ENCODE measurements around the gene MRPL20.
"Not testable (repeated sequence)": the region's sequence is repeated elsewhere in the genome, so short reads cannot be mapped to it uniquely, and the experiment has no call there.

MRPL20 gene

DNA sequence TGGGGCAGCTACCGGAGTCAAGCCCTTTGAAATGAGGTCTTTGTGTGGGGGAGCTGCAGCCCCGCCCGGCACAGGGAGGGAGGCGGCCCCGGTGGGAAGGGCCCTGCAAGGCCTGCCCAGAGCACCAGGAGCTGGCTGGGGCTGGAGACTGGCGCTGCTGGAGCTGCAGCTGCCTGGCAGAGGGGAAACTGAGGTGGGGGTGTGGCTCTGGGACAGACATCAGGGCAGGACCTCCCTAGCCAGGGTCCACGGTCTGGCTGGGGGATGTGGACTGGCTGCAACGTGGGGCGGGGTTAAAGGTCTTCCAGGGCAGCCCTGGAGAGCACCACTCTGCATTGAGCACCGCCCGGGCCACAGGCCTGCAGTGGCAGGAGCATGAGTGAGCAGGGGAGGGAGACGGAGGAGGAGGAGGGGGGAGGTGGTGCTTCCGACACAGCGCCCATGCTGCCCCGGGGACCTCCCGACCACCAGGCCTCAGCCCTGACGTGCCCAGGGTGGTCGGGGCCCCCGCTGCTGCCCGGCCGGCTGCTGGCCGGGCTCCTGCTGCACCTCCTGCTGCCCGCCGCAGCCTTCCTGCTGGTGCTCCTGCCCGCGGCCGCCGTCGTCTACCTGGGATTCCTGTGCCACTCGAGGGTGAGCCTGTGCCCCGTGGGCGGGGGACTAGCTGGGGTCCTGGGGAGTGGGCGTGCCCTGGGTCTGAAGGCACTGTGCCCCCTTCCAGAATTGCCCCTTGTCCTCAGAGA, 18.8 kb upstream of the MRPL20 start:
- DNase-seq (ENCODE audit: low spot score), result peak; percentile 61

DNA sequence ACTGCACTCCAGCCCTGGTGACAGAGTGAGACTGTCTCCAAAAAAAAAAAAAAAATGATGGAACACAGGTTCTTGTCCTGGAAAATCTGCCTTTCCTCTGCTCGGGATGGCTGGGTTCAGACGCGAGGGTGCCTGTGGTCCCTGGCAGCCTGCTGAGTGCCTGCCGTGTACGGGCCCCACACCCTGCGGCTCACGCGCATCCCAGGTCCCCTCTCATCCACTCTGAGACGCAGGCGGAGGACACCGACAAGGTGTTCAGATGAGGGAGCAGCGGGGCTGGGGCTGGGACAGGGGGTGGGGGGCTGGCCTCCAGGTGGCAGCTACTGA, 18.3 kb upstream of the MRPL20 start:
- no peak for DNase-seq (ENCODE audit: low spot score)

DNA sequence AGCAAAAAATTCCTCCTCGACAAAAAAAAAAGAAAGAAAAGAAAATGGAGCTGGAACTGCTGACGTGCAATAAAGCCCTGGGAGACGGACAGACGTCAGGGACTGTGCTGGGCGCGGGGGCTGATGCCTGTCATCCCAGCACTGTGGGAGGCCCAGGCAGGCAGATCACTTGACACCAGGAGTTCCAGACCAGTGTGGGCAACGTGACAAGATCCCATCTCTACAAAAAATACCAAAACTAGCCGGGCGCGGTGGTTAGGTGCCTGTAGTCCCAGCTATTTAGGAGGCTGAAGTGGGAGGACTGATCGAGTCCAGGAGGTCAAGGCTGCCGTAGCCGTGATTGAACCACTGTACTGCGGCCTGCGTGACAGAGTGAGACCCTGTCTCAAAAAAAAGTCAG, 17.6 kb upstream of the MRPL20 start:
- DNase-seq (ENCODE audit: low spot score), result no peak

DNA sequence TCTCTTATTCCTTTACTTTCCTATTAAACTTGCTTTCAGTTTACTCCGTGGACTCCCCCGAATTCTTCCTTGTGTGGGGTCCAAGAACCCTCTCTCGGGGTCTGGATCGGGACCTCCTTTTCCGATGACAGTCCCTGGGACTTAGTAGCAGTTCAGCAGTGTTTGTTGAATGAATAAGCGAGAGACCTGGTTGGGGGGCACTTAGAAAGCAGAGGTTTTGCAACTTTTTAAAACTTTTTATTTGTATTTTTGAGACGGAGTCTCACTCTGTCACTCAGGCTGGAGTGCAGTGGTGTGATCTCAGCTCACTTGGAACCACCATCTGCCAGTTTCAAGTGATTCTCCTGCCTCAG, 16.1 kb upstream of the MRPL20 start:
- peak; percentile 45 for DNase-seq (ENCODE audit: low spot score)

DNA sequence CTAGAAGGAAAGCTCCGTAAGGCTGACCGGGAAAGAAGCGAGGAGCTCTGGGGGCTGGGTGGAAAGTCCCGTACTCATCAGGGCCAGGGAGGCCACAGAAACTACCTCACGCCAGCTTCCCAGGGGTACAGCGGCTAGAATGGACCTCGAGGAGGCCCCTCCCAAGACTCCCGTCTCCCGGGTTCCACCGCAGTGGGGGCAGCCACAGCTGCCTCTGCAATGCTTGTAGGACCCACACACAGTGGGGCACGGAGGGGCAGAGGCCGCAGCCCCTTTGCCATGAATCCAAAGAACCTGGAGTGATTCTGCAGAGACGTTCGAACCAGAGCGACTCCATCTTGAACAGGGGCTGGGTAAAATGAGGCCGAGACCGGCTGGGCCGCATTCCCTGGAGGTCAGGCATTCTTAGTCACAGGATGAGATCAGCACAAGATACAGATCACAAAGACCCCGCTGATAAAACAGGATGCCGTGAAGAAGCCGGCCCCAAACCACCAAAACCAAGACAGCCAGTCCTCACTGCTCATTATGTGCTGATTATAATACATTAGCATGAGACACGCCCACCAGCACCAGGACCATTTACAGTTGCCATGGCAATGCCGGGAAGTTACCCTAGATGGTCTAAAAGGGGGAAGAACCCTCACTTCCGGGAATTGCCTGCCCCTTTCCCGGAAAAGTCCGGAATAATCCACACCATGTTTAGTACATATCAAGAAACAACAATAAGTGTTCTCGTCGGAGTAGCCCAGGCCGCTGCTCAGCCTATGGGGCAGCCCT, 15.6 kb upstream of the MRPL20 start:
- peak; percentile 42 for DNase-seq (ENCODE audit: low spot score)

DNA sequence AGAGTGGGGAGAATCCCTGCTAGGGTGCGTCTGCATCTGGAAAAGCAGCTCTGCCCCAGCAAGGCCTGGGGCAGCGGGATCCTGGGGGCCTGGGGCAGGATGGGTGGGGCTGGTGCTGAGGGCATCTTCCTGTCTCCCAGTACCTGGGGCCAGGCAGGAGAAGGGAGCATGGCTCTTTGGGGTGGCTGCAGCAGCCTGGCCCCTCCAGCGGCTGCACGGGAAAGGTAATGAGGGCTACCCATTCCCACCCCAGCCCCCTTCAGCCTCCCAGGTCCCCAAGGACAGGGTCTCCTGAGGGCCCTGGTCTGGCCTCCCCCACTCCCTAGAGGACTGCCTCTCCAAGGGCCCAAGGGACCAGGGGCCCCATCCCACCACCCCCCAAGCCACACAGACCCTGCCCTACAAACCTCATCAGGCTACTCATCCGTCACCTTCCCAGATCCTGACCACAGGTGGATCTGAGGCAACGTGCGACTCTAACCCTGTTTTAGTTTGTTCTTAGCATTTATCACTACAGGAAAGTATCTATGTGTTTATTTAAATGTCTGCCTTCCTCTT, 14.9 kb upstream of the MRPL20 start:
- peak; percentile 42 for DNase-seq (ENCODE audit: low spot score)

DNA sequence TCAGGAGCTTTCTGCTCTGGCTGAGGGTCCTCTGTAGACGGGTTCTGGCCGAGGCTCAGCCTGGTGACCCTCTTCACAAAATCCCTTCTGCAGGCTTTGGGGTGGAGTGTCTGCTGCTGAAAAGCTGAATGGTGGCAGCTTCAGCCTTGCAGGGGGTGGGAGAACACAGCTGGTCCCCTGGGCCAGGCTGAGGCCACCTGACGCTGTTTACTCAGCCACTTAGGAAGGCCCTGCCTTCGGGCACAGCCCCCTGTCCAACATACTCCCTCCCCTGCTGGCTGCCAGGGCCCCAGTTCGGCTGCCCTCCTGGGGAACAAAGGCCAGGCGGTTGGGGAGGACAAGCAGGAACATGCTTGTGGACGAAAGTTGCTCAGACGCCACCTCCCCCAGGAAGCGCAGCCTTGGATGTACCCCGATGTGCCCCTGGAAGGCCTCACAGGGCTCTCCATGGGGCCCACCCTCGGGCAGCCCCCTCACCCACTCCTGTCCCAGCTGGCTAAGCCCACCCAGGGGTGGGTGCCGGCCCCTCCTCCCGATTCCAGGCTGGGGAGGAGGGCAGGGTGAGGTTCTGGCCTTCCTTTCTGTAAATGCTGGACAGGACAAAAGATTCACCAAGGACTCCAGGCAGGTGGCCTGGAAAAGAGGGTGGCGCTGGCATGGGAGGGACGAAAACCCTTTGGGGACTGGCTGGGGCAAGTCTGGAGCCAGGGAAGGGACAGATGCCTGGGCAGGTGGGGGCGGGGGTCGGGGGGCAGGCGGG, 14.2 kb upstream of the MRPL20 start, which contains the start of gene ANKRD65:
Gene ANKRD65 (minus strand): TSS at position 130 of the 760 bp plus-strand sequence. CDS start 271 bp downstream, outside the sequence.
- DNase-seq (ENCODE audit: low spot score), result peak; percentile 59

DNA sequence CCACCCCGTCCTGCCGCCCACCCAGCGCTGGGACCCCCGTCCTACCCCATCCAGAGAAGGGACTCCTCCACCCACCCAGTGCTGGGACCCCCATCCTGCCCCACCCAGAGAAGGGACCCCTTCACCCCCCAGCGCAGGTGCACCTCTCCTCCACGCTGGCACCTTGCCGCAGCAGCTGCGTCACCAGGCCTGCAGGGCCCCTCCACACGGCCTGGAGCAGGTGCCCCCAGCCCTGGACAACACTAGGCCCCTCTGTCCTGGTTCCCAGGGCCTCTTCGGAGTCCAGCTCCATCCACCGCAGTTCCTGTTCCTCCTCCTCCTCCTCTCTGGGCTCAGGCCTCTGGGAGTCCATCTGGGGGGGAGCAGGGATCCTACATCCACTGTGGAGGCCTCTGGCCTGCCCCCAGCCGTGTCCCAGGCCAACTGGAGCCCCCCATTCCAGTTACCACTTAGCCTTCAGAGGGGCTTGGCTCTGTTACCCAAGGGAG, 13.6 kb upstream of the MRPL20 start:
- peak; percentile 64 for DNase-seq (ENCODE audit: low spot score)

DNA sequence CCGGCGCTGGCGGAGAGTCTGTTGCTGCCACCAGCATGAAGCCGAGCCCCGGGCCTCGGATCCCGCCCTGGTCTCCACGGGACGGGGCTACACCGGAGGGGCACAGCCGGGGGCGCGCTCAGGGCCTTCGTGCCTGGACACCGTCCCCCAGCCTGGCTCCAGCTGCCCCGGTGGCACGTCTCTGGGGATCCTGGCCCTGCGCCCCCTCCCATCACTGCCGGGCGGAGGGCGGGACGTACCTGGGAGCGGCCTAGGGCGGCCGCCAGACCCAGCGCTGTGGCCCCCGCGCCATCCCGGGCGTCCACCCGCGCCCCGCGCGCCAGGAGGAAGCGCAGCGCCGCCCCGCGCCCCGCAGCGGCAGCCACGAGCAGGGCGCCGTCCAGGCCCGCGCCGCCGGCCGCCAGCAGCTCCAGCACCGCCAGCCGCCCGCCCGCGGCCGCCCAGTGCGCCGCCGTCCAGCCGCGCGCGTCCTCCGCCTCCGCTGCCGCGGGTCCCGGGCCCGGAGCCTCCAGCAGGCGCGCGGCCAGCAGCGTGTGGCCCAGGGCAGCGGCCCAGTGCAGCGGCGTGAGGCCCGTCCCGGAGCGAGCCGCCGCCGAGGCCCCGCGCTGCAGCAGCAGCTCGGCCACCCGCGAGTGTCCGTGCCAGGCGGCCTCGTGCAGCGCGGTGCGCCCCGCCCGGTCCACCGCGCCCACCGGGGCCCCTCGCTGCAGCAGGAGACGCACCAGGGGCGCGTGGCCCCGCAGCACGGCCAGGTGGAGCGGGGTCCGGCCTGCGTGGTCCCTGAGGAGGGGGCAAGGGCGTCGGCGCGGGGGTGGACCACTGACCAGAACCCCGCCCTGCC, 12.9 kb upstream of the MRPL20 start:
- peak; percentile 65 for DNase-seq (ENCODE audit: low spot score)

DNA sequence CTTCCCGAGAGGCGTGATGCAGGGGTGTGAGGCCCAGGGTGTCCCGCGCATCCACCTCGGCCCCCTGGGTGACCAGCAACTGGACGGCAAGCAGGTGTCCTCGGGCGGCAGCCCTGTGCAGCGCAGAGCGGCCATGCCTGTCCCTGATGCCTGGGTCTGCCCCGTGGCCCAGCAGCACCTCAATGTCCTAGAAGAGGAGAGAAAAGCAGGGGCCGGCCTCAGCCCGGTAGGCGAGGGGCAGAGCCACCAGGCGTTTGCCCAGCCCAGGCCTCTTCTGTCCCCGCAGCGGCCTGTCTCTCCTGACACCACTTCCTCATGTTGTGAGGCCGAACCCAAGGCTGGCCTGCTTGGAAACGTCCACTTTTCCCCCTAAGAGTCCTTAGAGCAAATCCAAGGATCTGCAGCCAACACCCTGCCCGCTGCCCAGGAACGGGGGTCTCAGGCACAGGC, 12.3 kb upstream of the MRPL20 start:
- DNase-seq (ENCODE audit: low spot score), result peak; percentile 50

DNA sequence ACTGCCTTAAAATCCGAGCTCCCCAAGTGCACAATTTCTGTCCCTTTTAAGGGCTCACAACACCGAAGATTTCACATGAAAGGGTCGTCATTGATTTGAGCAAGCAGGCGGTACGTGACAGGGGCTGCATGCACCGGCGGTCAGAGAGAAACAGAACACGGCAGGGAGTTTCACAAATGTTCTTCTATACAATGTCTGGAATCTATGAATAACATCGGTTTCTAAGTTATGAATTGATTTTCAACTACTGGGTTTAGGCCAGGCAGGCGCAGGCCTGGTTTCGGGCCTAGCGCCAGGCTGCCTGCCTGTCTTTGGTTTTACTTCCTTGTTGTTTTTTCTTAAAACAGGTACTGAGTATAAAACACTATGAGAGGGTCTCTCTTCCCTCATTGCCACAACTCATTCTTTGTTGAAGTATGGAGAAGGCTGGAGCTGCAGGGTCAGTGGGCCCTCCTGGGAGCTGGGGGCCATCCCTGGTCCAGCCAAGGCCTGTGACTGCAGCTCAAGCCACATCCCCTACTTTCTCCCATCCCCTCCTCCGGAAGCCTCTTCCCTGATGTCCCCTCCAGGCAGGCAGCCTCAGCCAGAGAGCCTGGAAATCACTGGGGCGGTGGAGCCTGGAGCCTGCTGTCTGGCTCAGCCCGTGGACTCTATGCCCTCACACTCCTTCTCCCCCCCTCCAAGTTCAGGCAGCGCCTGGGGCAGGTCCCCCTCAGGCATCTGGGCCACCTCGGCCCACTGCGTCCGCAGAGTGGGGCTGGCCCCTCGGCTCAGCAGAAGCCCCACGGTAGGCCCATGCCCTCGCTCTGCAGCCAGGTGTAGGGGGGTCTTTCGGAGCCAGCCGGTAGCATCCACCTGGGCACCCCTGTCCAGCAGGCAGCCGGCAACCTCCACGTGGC, 11.6 kb upstream of the MRPL20 start:
- peak; percentile 62 for DNase-seq (ENCODE audit: low spot score)

DNA sequence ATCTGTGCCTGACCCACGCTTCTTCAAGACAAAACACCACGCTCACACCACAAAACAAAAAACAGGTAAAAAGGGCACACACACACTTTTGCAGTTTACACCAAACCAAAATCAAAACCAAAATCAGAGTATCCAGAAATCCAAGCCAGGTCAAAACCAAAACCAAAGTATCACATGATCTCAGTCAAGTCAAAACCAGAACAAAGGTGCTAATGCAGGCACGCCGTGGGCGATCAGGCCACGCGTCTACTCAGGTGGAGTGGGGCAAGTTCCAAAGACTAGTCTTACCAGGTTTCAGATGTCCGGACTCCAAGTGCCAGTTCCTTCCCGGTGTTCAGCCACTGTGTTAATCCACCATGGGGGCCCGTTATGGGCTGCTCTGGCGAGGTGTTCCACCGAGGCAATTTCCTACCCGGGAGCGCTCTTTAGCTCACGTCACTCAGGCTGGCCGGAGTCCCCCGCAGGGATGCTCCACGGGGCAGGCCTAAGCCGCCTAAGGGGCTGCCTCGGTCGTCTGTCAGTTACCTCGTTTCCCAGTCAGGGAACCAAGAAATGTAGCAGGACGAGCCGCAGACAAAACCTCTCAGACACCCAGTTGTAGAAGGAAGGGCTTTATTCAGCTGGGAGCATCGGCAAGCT, 10.9 kb upstream of the MRPL20 start:
- peak; percentile 33 for DNase-seq (ENCODE audit: low spot score)

DNA sequence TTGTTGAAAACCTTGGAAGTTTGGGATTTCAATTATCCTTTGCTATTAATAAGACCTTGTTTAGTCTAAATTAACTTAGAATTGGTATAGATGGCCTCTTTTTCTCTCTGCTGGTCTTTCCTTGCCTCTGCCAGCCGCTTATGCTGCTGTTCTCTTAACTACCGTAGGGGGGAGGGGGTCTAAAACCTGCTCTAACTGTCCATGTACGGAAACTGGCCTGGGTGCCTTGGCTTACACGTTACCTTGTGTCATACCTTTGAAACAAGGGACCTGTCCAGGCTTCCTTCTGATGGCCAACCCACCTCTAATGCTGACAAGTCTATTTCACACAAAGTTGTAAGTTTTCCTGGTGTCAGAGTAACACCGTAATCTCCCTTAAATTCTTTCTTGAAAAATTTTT, 10.3 kb upstream of the MRPL20 start:
- not testable (repeated sequence) for DNase-seq (ENCODE audit: low spot score)

DNA sequence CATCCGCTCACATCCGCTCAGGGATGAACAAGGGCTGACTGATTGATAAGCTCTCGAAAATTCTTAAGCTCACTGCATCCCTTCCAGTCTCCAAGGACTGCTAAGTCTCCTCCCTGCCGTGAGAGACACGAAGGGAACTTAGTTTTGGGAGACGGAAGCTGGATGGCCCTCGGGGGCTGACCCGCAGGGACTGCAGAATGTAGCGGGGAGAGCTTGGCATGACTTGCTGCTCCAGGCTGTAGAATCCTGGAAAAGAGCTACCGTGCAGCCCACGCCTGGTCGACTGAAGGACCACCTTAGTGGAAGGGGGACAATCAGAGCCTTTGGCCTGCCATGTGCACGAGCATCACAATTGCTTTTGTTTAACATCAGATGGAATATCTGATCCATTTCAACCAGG, 8.7 kb upstream of the MRPL20 start:
- DNase-seq (ENCODE audit: low spot score), result peak; percentile 41

DNA sequence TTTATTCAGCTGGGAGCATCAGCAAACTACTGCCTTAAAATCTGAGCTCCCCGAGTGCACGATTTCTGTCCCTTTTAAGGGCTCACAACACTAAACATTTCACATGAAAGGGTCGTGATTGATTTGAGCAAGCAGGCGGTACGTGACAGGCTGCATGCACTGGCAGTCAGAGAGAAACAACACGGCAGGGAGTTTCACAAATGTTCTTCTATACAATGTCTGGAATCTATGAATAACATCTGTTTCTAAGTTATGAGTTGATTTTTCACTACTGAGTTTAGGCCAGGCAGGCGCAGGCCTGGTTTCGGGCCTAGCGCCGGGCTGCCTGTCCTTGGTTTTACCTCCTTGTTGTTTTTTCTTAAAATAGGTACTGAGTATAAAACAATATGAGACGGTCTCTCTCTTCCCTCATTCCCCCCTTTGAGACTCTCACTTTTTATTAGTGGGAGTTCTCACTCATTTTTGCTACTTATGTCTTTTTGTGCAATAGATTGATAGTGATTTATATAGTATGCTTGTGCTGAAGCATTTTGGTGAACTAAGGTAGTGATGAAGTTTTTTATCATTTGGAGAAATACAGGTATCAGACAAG, 5.3 kb upstream of the MRPL20 start:
- not testable (repeated sequence) for DNase-seq (ENCODE audit: low spot score)

DNA sequence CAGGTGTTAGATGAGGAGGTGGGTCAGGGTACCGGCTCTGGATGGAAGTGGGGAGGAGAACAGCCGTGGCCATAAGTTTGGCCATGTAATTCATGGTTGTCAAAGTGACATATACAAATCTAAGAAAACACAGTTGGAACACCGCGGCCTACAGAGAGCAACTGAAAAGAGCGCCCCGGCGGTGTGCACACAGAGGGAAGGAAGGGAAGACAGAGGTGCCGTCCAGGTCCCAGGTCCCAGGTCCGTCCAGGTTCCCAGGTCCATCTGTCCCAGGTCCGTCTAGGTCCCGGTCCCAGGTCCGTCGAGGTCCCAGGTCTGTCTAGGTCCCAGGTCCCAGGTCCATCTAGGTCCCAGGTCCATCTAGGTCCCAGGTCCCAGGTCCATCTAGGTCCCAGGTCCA, 4.5 kb upstream of the MRPL20 start:
- DNase-seq (ENCODE audit: low spot score), result no peak

DNA sequence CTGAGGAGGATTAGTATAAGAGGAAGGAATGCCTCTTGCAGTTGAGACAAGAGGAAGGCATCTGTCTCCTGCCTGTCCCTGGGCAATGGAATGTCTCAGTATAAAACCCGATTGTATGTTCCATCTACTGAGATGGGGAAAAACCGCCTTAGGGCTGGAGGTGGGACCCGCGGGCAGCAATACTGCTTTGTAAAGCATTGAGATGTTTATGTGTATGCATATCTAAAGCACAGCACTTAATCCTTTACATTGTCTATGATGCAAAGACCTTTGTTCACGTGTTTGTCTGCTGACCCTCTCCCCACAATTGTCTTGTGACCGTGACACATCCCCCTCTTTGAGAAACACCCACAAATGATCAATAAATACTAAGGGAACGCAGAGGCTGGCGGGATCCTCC, 3.1 kb upstream of the MRPL20 start:
- DNase-seq (ENCODE audit: low spot score), result not testable (repeated sequence)

DNA sequence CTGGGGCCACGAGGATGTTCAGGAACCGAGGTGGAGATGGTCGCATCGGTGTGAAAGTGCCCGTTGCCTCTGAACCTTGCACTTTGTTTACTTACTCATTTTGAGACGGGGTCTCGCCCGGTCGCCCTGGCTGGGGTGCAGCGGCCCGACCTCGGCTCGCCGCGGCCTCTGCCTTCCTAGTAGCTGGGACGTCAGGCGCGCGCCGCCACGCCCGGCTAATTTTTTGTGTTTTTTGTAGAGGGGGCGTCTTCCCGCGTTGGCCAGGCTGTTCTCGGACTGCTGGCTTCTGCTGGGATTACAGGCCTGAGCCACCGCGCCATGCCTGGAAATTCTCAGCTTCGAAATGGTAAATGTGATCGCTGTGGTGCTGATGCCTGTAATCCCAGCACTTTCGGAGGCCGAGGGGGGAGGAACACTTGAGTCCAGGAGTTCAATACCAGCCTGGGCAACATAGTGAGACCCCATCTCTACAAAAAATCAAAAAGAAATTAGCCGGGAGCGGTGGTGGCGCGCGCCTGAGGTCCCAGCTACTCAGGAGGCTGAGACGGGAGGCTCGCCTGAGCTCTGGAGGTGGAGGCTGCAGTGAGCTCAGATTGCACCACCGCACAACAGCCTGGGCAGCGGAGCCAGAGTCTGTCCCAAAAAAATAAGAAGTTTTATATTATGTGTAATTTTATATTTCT, 684 bp upstream of the MRPL20 start:
- no peak for DNase-seq (ENCODE audit: low spot score)

Data from left forelimb (tissue), 1 donor.